ENCODE results near the gene CHRNE. TPM values are rescaled to one million over a fixed set of nuclear protein-coding genes. Genes with fewer than 3 reads are reported as not detected.
"Not testable (repeated sequence)": the region's sequence is repeated elsewhere in the genome, so short reads cannot be mapped to it uniquely, and the experiment has no call there.

CHRNE gene
- total RNA-seq, 2 donors from 2014 or later = 0.43 to 0.81 TPM

DNA sequence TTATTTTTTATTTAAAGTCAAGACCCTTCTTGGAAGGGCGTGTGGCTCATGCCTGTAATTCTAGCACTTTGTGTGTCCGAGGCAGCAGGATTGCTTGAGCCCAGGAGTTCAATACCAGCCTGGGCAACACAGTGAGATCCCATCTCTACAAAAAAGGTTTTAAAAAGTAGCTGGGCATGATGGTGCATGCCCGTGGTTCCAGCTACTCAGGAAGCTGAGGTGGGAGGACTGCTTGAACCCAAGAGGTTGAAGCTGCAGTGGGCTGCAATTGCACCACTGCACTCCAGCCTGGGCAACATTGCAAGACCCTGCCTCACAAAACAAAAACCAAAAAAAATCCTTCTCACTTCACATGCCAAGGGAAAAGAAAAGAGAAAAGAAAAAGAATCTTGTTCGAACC is 40.2 kb downstream of the CHRNE start:
- no peak for ATAC-seq
- intact Hi-C loops (cut with DNase I, micrococcal nuclease) = no loop called here
- DNase-seq = no peak

DNA sequence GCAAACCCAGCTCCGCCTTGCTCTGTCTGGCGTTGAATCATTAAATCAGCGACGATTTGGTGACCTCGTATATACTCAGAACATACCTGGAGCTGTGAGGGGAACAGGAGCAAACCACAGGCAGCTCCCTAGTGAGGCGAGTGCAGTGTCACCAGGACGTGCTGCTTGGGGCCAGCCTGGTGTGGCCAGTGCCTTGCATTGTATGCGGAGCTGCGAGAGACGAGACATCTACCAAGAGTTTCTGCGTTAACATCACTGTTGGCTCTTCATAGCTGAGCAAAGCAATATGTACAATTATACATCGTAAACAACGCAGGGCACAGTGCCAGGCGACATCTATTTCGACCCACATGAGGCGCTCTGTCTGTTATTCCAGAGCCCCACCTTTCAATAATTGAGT is 41.8 kb downstream of the CHRNE start:
- intact Hi-C loops (cut with DNase I, micrococcal nuclease) = no loop called here
- ATAC-seq (peak; percentile 40), DNase-seq (peak in 1 of 2 donors; percentile 30)

DNA sequence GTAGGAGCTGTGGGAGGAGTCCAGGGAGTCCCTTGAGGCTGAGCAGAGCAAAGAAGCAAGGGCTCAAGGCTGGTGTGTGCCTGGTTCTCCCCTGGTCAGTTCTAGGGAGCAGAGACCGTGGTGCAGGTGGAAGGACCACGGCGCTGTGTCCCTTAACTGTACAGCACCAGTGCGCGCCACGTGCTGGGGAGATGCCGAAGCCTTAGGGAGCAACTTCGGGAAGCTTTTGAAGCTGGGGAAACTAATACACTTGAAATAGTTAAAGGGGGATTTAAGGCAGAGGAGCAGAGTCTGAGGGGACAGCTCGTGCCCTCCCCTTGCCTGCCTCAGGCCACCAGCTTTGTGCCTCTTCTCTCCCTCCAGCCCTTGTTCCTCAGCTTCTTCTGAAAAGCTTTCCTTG is 42.2 kb downstream of the CHRNE start:
- intact Hi-C loops (cut with DNase I, micrococcal nuclease) = no loop called here
- ATAC-seq (no peak), DNase-seq (no peak)

DNA sequence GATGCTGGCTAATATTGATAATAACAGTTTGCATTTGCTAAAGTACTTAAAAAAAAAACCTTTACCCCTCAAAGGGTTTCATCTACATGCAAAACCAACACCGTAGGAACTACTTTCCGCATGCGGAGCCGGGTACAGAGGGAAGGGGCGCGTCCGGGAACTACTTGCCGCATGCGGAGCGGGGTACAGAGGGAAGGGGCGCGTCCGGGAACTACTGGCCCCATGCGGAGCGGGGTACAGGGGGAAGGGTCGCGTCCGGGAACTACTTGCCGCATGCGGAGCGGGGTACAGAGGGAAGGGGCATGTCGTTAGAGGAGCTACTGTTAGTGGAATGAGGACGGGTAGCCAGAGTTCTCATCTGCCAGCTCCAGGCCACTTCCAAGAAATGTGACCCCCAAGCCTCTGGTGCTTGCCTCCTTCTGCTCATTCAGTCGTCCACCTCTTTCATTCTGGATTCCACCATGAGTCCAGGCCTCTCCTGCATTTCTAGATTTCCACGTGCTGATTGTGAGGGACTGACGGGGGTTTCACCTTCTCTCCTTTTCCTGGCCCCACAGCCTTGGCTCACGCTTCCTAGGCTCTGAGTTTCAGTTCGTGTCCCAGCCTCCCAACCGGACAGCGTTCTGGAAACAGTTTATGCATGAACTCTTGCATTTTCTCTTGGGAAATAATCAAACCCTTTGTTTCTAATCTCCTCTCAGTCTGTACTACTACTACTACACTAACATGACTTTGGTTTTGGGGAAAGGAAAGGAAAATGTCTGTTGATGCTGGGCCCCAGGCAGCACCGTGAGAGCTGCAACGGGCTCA is 42.9 kb downstream of the CHRNE start:
- ATAC-seq (no peak), DNase-seq (no peak)
- intact Hi-C loops (cut with DNase I, micrococcal nuclease) = no loop called here

DNA sequence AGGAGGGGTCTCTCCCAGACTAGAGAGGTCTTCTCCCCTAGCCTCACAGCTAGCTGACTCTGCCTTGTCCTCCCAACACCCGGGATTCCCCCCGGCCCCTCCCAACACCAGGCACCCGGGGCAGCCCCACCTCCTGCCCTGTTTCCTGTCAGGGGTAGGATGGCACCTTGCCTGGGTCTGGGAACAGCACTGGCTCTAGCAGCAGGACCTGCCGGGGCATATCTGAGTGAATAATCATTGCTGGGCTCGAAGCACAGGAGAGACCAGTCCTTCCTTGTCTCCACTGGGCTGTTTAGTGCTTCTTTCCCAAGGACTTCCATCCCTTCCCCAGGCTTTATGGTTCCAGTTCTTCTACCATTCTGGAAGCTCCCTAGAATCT is 44.0 kb downstream of the CHRNE start:
- DNase-seq (peak; percentile 21 to 43), ATAC-seq (peak; percentile 54)
- intact Hi-C loops (cut with DNase I, micrococcal nuclease) = no loop called here

DNA sequence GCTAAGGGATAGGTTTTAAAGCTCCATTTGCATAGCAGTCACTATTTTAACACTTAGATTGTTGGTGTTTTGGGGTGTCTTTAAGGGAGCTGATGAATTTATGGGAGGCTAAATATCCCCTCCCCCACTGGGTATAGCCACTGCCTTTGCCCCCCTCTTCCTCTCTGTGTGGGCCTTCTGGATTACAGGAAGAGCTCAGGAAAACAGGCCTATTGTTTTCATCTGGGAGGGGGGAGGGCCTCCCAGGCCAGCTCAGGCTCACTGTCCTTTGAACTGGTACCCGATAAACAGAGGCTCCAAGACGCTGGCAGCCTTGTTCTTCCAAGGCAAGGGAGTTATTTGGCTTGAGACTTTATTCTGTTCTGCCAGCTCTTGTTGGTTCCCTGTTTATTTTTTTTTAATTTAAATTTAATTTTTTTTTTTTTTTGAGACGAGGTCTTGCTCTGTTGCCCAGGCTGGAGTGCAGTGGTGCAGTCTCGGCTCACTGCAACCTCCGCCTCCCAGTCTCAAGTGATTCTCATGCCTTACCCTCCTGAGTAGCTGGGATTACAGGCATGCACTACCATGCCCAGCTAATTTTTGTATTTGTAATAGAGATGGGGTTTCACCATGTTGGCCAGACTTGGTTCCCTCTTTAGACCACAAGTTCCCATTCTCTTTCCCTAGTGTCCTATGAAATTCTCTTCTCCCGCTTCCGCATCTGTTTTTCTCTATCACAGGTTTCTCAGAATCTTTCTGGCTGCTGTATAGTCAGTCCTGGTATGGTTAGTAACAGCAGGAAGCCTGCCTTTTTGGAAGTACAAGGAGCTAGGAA is 44.6 kb downstream of the CHRNE start:
- peak; percentile 47 for ATAC-seq
- intact Hi-C loops (cut with DNase I, micrococcal nuclease) = no loop called here
- DNase-seq = no peak

DNA sequence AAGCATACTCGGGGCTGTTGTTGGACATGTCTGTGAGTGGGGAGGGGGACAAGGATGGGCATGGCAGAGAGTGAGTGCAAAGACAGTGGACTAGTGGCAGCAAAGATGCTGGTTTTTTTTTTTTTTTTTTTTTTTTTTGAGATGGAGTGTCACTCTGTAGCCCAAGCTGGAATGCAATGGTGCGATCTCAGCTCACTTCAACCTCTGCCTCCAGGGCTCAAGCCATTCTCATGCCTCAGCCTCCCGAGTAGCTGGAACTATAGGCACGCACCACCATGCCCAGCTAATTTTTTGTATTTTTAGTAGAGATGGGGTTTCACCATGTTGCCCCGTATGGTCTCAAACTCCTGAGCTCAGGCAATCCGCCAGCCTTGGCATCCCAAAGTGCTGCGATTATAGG is 45.6 kb downstream of the CHRNE start:
- intact Hi-C loops (cut with DNase I, micrococcal nuclease); DNase-seq; ATAC-seq: not testable (repeated sequence)

DNA sequence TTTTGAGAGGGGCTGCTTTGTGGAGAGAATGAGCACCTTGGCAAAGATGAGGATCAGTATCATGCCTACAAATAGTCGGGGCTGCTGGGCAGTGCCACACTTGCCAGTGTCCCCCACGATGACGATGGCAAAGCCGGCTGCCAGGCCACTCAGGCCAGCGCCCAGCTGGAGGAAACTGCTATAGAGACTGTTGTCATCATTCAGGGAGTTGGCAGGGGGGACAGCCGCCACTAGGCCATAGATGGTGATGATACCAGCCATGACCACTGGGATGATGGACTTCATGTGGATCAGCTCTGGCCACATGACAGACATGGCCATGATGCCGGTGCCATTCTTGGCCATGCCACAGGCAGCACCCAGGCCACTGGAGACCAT is 46.0 kb downstream of the CHRNE start:
- intact Hi-C loops (cut with DNase I, micrococcal nuclease) = no loop called here
- DNase-seq (no peak), ATAC-seq (no peak)

DNA sequence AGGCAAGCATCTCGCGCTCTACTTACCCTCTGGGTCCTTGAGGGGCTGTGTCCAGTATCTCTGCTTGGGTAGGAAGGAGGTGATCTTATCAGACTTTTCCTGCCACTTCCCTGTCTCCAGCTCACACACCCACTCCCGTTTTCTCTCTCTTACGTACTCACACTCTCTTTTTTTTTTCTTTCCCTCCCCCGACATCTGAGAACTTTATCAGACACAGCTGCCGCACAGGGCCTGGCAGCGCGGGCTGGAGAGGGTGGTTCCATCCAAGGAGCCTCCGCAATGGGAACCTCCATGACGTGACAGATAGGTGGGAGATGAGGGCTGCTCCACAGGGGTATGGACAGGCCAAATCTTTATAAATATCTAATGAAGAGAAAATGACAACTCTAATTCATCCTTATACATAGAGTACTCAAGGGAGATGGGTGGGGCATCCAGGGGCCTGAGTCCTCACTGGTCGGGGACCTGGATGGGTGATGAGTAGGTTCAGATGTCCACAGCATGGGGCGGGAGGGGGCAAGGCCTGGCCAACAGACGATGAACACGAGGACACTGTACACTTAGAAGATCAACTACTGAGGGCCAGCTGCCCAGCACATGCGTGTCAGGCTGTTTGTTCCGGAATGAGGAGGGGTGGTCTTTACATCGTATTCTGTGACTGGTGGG is 46.5 kb downstream of the CHRNE start:
- intact Hi-C loops (cut with DNase I, micrococcal nuclease) = no loop called here
- DNase-seq (no peak), ATAC-seq (no peak)

DNA sequence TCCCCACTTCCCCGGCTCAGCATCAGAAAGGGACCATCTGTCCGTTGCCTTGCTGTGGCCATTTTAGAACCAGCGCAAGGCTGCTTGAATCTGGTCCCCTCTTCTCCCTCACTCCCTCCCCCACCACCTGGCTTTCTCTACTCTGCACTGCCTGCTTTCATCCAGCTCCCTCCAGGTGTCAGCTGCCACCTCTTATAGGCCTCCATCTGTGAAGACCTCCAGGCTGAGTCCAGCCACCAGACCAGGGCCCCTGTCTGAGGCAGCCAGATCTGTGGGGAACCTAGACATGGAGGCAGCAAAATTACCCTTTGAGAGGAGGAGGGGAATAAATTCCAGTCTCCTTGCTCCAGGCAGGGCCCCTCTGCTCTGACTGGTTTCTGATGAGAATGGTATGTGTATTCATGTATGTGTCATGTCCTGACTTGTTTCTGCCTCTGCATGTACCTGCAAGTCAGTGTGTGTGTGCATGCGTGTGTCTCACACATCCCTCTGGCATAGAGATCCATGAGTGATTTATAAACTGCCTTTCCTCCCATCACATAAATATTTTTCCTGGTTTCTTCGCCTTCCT is 48.7 kb downstream of the CHRNE start:
- ATAC-seq = no peak
- no peak for DNase-seq
- intact Hi-C loops (cut with DNase I, micrococcal nuclease) = no loop called here

DNA sequence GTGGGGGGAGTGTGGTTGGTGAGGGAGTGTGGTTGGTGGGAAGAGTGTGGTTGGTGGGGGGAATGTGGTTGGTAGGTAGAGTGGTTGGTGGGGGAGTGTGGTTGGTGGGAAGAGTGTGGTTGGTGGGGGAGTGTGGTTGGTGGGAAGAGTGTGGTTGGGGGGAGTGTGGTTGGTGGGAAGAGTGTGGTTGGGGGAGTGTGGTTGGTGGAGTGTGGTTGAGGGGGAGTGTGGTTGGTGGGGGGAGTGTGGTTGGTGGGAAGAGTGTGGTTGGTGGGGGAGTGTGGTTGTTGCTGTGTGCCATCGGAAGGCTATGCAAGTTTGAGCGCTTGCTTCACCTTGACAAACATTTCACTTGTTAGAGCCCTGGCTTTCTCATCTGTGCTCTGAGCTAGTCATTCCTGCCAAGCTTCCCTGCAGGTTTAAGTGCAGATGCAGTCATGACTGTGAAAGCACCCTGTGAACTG is 49.7 kb downstream of the CHRNE start:
- intact Hi-C loops (cut with DNase I, micrococcal nuclease) = no loop called here
- no peak for ATAC-seq
- no peak for DNase-seq

DNA sequence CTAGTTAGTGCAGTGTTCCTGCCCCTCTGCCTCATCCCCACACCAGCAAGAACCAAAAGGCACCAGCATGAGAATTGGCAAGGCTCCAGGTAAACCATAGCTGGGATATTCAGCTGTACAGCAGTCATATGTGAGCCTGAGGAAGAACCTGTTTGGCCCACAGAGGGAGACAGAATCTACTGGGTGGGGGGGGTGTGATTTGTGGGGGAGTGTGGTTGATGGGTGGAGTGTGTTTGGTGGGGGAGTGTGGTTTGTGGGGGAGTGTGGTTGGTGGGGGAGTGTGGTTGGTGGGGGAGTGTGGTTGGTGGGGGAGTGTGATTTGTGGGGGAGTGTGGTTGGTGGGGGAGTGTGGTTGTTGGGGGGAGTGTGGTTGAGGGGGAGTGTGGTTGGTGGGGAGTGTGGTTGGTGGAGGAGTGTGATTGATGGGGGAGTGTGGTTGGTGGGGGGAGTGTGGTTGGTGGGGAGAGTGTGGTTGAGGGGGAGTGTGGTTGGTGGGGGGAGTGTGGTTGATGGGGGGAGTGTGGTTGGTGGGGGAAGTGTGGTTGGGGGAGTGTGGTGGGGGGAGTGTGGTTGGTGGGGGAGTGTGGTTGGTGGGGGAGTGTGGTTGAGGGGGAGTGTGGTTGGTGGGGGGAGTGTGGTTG is 50.2 kb downstream of the CHRNE start:
- ATAC-seq = peak; percentile 27
- intact Hi-C loops (cut with DNase I, micrococcal nuclease) = no loop called here
- no peak for DNase-seq

DNA sequence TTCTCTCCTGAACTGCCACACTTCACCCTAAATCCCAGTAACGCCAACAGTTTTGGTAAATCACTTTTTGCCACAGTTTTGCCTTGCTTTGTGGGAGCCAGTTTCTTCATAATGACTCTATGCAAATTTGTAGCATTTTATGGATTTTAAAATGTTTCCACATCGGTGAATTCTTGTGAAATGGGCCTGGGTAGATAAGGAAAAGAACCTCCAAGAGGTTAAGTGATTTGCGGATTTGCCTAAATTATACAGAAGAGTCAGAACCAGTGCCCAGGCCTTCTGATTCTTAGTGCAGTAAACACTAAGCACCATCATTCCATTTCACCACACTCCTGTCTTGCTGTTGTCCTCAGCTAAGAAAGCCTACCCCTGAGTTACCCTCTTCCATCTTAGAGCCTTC is 51.8 kb downstream of the CHRNE start:
- ATAC-seq = no peak
- intact Hi-C loops (cut with DNase I, micrococcal nuclease) = no loop called here
- no peak for DNase-seq

DNA sequence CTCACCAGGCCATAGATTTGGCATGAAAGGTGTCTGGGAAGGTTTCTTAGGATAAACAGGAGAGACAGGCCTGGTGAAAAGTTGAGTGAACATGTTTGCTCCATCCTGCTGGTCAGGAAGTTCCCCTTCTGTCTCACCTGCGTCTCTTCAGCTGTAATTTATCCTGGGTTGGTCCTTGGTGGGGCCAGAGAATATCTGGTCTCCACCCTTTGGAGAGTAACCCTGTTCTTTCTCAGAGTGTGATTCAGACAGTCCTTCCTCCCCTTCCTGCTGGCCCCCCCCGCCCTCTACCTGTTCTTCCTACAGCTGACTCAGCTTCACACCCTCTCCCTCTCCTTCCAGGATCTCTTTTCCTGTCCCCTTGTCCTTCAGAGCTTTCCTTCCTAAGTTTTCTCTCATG is 52.7 kb downstream of the CHRNE start:
- DNase-seq = peak; percentile 56 to 61
- ATAC-seq = peak; percentile 90
- intact Hi-C loops (cut with DNase I, micrococcal nuclease) = no loop called here

DNA sequence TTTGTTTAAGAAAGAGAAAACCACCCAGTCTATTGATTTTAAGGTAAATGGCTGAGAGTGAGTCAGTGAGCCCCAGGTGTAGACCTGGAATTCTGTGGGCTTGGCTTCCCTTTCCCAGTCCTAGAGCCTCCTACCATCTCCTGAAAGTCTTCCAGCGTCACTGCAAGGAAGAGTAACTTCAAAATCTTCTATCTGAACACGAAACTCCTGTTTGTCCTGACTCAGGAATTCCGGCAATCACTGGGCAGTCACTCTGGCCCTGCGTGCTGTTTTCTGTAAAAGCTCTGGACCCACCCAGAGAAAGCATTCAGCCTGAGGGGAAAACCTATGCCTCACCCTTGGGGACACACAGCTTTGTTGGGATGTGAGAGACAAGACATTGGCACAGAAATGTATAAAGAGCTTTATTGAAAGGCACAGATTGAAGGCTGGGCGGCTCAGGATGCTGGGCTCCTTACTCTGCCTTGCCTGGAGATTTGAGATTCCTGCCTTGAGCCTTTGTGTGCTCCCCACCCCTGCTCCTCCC is 53.8 kb downstream of the CHRNE start:
- DNase-seq (no peak), ATAC-seq (no peak)
- intact Hi-C loops (cut with DNase I, micrococcal nuclease) = no loop called here
